Lung (tissue), 13 donors: Measurements from ENCODE around the gene STRN4. TPM values are rescaled to one million over a fixed set of nuclear protein-coding genes. Genes with fewer than 3 reads are reported as not detected.

Source experiments
- ATAC-seq: fragments of 200-7000 bp; cut with Tn5 transposase; one replicate; pipeline ENCODE4 v1.9.1; 2020; ENCODE audit warnings: moderate number of reproducible peaks; ENCODE audit not compliant: insufficient read depth, low FRiP score
- DNase-seq, 3 donors: peaks; one replicate each; pipeline ENCODE4 v3.0.0-alpha.2; 2013 to 2017
- H3K27ac ChIP-seq, 2 donors: one replicate each; pipeline ENCODE4 v1.5.1; 2013; ENCODE audit warnings: mild to moderate bottlenecking in 2 of 2, moderate library complexity in 2 of 2, control low read depth in 1 of 2, inconsistent platforms in 1 of 2, low read depth in 1 of 2, low read length in 1 of 2
- H3K27me3 ChIP-seq, 3 donors: one replicate each; pipeline ENCODE4 v1.5.1; 2013; ENCODE audit warnings: low read length in 2 of 3; ENCODE audit not compliant: control insufficient read depth in 3 of 3, insufficient read depth in 3 of 3
- H3K36me3 ChIP-seq, 4 donors: one replicate each; pipeline ENCODE4 v1.5.1; 2013; ENCODE audit warnings: low read length in 4 of 4, mild to moderate bottlenecking in 1 of 4, moderate library complexity in 1 of 4; ENCODE audit not compliant: control insufficient read depth in 4 of 4, insufficient read depth in 4 of 4
- H3K4me1 ChIP-seq, 5 donors: one replicate each; pipeline ENCODE4 v1.5.1; 2013; ENCODE audit warnings: low read length in 5 of 5, mild to moderate bottlenecking in 2 of 5, moderate library complexity in 1 of 5; ENCODE audit not compliant: control insufficient read depth in 5 of 5, insufficient read depth in 5 of 5
- H3K4me3 ChIP-seq: one replicate; pipeline ENCODE4 v1.5.1; 2013; ENCODE audit warnings: mild to moderate bottlenecking, control low read depth, moderate library complexity
- H3K9ac ChIP-seq, 2 donors: one replicate each; pipeline ENCODE4 v1.5.1; 2013; ENCODE audit warnings: low read length in 2 of 2, control low read depth in 1 of 2; ENCODE audit not compliant: insufficient read depth in 1 of 2
- H3K9me3 ChIP-seq, 4 donors: one replicate each; pipeline ENCODE4 v1.5.1; 2013; ENCODE audit warnings: low read length in 3 of 4, mild to moderate bottlenecking in 1 of 4, moderate library complexity in 1 of 4; ENCODE audit not compliant: control insufficient read depth in 4 of 4, insufficient read depth in 3 of 4
- CTCF ChIP-seq: IDR thresholded peaks from 2 replicates; pipeline ENCODE4 v1.5.1; 2012; ENCODE audit warnings: mild to moderate bottlenecking; ENCODE audit errors: control extremely low read depth, extremely low read depth
- WGBS, 2 donors: extraction: QIAGEN DNeasy Blood & Tissue Kit; methylation state at CpG; one replicate each; pipeline ENCODE4 v1.1.7; 2013; 5-methylcytosine and 5-hydroxymethylcytosine counted together
- polyA plus RNA-seq, 2 donors: library from polyadenylated mRNA; stranded (reverse); fragments of 200-250 nt; gene quantifications; one replicate each; pipeline ENCODE4 v1.2.1, GENCODE V29; 2013
- small RNA-seq: library from RNA; depleted of rRNA; stranded (forward); fragments of <200 nt; gene quantifications from one replicate; pipeline ENCODE3, GENCODE V24; 2014; ENCODE audit warnings: low replicate concordance
- total RNA-seq, 2 donors: library from RNA; depleted of rRNA in 1 of 2; stranded (reverse); fragments of >200 nt in 1 of 2; gene quantifications; one replicate each; pipeline ENCODE4 v1.2.1, GENCODE V29; 2014 to 2021
- donor health status: control.
- donor health status: control.
- donor health status: Bipolar disorder and iron deficiency.
- donor health status: healthy.
- donor health status: DM: yes; HTN: yes; CAD: no.

The STRN4 gene
- total and polyA plus RNA-seq, 4 donors = 71.6 to 86.8 (median 79.2) TPM

GRCh38 chr19:46674416-46675178 is 71.7 kb downstream of the STRN4 start:
- DNase-seq (no peak), ATAC-seq (no peak)
- Histone ChIP-seq H3K36me3 (peaks cover 6 to 45% (median 31%) of the 10 kb centered on the region in 4 donors), H3K27me3 (no peaks in the 10 kb centered on the region), H3K4me3 (no peak overlapping the region), H3K4me1 (no peaks in the 10 kb centered on the region), H3K27ac (no peak overlapping the region), H3K9me3 (no peaks in the 10 kb centered on the region), H3K9ac (no peak overlapping the region)
- WGBS, 2 donors = 95 to 96% methylated on average over 21 of the region's 21 CpGs
- TF ChIP-seq CTCF = no peak

DNA sequence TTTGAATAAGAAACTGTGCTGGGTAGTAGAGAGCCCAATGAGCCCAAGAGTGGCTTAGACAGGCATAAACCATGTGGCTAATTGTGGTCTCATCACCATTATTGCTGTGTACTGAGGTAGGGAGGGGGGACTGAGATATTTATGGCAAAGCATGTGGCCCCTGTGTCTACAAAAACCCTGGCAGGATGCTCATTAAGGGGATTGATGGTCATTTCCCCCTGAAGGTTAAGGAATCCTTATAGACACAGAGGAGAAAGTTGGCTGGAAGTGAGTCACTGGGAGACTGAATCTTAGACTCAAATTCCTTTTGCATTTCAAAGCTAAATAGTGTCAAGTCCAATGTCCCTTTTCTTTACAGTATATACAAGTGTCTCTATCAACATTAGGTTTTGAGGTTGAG is 75.4 kb downstream of the STRN4 start:
- no peak for ATAC-seq
- Histone ChIP-seq H3K4me3 (no peak overlapping the region), H3K9me3 (no peaks in the 10 kb centered on the region), H3K4me1 (no peaks in the 10 kb centered on the region), H3K36me3 (peaks cover 6 to 19% (median 14%) of the 10 kb centered on the region in 4 donors), H3K27me3 (no peaks in the 10 kb centered on the region), H3K27ac (no peak overlapping the region), H3K9ac (no peak overlapping the region)
- TF ChIP-seq CTCF = no peak
- no peak for DNase-seq

Small RNA genes lying within 50 kb of the gene (small RNA-seq; reads per million reads assigned to genes)
- gene MIR320E = 0.08 reads per million
- not detected for gene RF00019
- 0.66 reads per million, percentile 71 among the genes with 10 or more reads in this experiment for gene RN7SL364P

Other genes with a start within 250 kb of the STRN4 start
- 100 to 1,000 TPM; 126 to 180 TPM for gene CALM3, start 145.1 kb downstream of the STRN4 start, total RNA-seq
- 100 to 1,000 TPM; 144 to 202 TPM for gene CALM3, start 145.1 kb downstream of the STRN4 start, polyA plus RNA-seq
- gene PTGIR, start 121.4 kb downstream of the STRN4 start, total RNA-seq = 10 to 100 TPM in 1 of 2 donors, 1 to 10 TPM in 1; 7.8 to 13.2 TPM
- 10 to 100 TPM in 1 of 2 donors, 1 to 10 TPM in 1; 9.6 to 37.0 TPM for gene PTGIR, start 121.4 kb downstream of the STRN4 start, polyA plus RNA-seq
- not detected for gene GNG8, start 110.2 kb downstream of the STRN4 start, total RNA-seq
- gene GNG8, start 110.2 kb downstream of the STRN4 start, polyA plus RNA-seq = not detected
- 10 to 100 TPM in 1 of 2 donors, 1 to 10 TPM in 1; 7.8 to 14.0 TPM for gene DACT3, start 85.3 kb downstream of the STRN4 start, total RNA-seq
- gene DACT3, start 85.3 kb downstream of the STRN4 start, polyA plus RNA-seq = 1 to 10 TPM; 2.8 to 3.9 TPM
- 10 to 100 TPM; 52.1 to 56.2 TPM for gene PRKD2, start 29.3 kb downstream of the STRN4 start, total RNA-seq
- gene PRKD2, start 29.3 kb downstream of the STRN4 start, polyA plus RNA-seq = 10 to 100 TPM; 35.5 to 38.1 TPM
- gene FKRP, start 393 bp downstream of the STRN4 start, total RNA-seq = 10 to 100 TPM; 16.1 to 23.9 TPM
- gene FKRP, start 393 bp downstream of the STRN4 start, polyA plus RNA-seq = 10 to 100 TPM; 10.8 to 14.4 TPM
- gene SLC1A5, start 42.1 kb upstream of the STRN4 start, total RNA-seq = 100 to 1,000 TPM in 1 of 2 donors, 10 to 100 TPM in 1; 38.2 to 216 TPM
- 100 to 1,000 TPM in 1 of 2 donors, 10 to 100 TPM in 1; 97.0 to 116 TPM for gene SLC1A5, start 42.1 kb upstream of the STRN4 start, polyA plus RNA-seq
- gene AP2S1, start 104.4 kb upstream of the STRN4 start, total RNA-seq = 100 to 1,000 TPM in 1 of 2 donors, 10 to 100 TPM in 1; 73.0 to 190 TPM
- gene AP2S1, start 104.4 kb upstream of the STRN4 start, polyA plus RNA-seq = 100 to 1,000 TPM; 122 to 191 TPM
- 10 to 100 TPM; 48.8 to 53.5 TPM for gene ARHGAP35, start 114.5 kb upstream of the STRN4 start, total RNA-seq
- gene ARHGAP35, start 114.5 kb upstream of the STRN4 start, polyA plus RNA-seq = 10 to 100 TPM; 12.2 to 24.2 TPM